ENCODE data around the gene AP2B1.
"Not testable (repeated sequence)": the region's sequence is repeated elsewhere in the genome, so short reads cannot be mapped to it uniquely, and the experiment has no call there.

AP2B1 gene

GRCh38 chr17:35553310-35553709 is 33.8 kb upstream of the AP2B1 start:
- H3K4me1 ChIP-seq (ENCODE audit: control insufficient read depth, low read depth, low read length), result no peaks in the 10 kb centered on the region
- no peak overlapping the region for H3K27ac ChIP-seq (ENCODE audit: low read length)
- no peak overlapping the region for H3K9ac ChIP-seq (ENCODE audit: low read length)
- H3K9me3 ChIP-seq (ENCODE audit: control insufficient read depth, low read depth, low read length), result no peaks in the 10 kb centered on the region
- no peak overlapping the region for H3K4me3 ChIP-seq (ENCODE audit: low read length)
- H3K36me3 ChIP-seq (ENCODE audit: control insufficient read depth, low read depth, low read length), result no peaks in the 10 kb centered on the region
- no peaks in the 10 kb centered on the region for H3K27me3 ChIP-seq (ENCODE audit: control insufficient read depth, insufficient read depth, low read length)

- H3K27me3 ChIP-seq (ENCODE audit: control insufficient read depth, insufficient read depth, low read length), result no peaks in the 10 kb centered on the region
- no peaks in the 10 kb centered on the region for H3K9me3 ChIP-seq (ENCODE audit: control insufficient read depth, low read depth, low read length)
- no peak overlapping the region for H3K4me3 ChIP-seq (ENCODE audit: low read length)
Observed at GRCh38 chr17:35554668-35555067, 32.5 kb upstream of the AP2B1 start.

DNA sequence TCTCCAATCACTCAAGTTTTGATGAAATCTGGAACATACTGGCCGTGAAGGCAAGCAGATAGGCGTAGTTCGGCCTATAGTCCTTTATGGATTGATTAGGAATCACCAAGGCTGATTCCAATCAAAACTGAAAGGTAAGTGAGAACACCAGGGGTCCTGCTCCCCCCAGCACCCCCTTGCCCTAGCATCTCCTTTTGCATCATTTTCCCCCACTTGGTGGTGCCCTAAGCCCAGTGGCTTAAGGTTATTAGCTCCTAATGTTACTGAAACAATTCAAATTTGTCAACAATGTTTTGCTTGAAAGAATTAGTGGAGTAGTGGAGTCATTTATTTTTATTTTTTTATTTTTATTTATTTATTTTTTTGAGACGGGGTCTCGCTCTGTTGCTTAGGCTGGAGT is 31.4 kb upstream of the AP2B1 start:
- H3K4me1 ChIP-seq (ENCODE audit: control insufficient read depth, low read depth, low read length), result no peaks in the 10 kb centered on the region

More at GRCh38 chr17:35554668-35555067, 32.5 kb upstream of the AP2B1 start:
- H3K27ac ChIP-seq (ENCODE audit: low read length), result no peak overlapping the region
- no peaks in the 10 kb centered on the region for H3K4me1 ChIP-seq (ENCODE audit: control insufficient read depth, low read depth, low read length)
- no peak overlapping the region for H3K9ac ChIP-seq (ENCODE audit: low read length)
- no peaks in the 10 kb centered on the region for H3K36me3 ChIP-seq (ENCODE audit: control insufficient read depth, low read depth, low read length)

DNA sequence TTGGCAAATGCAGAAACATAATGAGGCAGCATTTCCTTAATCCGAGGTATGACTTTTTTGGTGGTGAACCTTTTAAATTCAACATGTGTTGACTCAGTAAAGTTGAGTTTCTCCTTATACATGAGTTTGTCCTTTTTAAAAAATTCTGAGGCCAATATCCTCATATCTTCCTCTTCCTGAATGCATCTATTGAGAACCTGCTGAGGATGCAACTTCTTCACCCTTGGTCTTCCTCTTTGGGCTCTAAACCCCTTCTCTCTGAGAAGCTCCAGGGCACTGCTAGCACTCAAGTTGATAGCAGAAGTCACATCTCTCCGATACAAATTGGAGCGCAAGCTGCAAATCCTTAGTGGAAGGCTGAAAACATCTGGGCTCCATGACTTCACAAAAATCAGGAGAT is 29.8 kb upstream of the AP2B1 start:
- Histone ChIP-seq H3K27me3 (ENCODE audit: control insufficient read depth, insufficient read depth, low read length) (no peaks in the 10 kb centered on the region), H3K9ac (ENCODE audit: low read length) (no peak overlapping the region)

More for the DNA sequence above, 31.4 kb upstream of the AP2B1 start:
- H3K9me3 ChIP-seq (ENCODE audit: control insufficient read depth, low read depth, low read length), result no peaks in the 10 kb centered on the region
- no peaks in the 10 kb centered on the region for H3K36me3 ChIP-seq (ENCODE audit: control insufficient read depth, low read depth, low read length)
- no peak overlapping the region for H3K4me3 ChIP-seq (ENCODE audit: low read length)
- H3K27ac ChIP-seq (ENCODE audit: low read length), result no peak overlapping the region
- no peak overlapping the region for H3K9ac ChIP-seq (ENCODE audit: low read length)
- H3K27me3 ChIP-seq (ENCODE audit: control insufficient read depth, insufficient read depth, low read length), result no peaks in the 10 kb centered on the region

GRCh38 chr17:35559495-35560210 is 27.5 kb upstream of the AP2B1 start:
- no peaks in the 10 kb centered on the region for H3K4me1 ChIP-seq (ENCODE audit: control insufficient read depth, low read depth, low read length)
- no peak overlapping the region for H3K9ac ChIP-seq (ENCODE audit: low read length)
- H3K27ac ChIP-seq (ENCODE audit: low read length), result no peak overlapping the region

More for the DNA sequence above, 29.8 kb upstream of the AP2B1 start:
- Histone ChIP-seq H3K27ac (ENCODE audit: low read length) (no peak overlapping the region), H3K9me3 (ENCODE audit: control insufficient read depth, low read depth, low read length) (no peaks in the 10 kb centered on the region), H3K4me1 (ENCODE audit: control insufficient read depth, low read depth, low read length) (no peaks in the 10 kb centered on the region), H3K4me3 (ENCODE audit: low read length) (no peak overlapping the region), H3K36me3 (ENCODE audit: control insufficient read depth, low read depth, low read length) (no peaks in the 10 kb centered on the region)

DNA sequence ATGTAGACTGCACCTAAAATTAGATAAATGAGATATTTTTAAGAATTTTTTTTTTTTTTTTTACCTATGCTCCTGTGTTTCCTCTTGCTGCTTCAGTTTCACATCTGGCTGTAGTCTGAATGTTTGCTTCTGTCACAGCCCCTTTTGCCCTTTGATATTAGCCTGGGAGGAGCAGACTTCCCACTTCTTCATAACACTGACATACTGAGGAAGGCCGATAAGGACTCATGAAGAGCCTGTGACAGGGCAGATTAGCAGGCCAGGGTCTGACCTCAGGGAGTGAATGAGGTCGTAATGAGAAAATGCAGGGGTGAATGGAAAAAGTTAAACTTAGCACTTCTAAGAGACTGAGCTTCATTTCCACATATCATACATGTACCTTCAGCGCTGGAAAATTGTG is 26.4 kb upstream of the AP2B1 start, which contains the start of gene SLFN14:
TSS of gene SLFN14 (minus strand) at position 117 of the 400 bp plus-strand sequence. CDS start 2,757 bp downstream, outside the sequence.
- H3K27me3 ChIP-seq (ENCODE audit: control insufficient read depth, insufficient read depth, low read length), result peaks cover 21% of the 10 kb centered on the region
- H3K9me3 ChIP-seq (ENCODE audit: control insufficient read depth, low read depth, low read length), result no peaks in the 10 kb centered on the region
- no peak within 1 kb of the TSS for H3K9ac ChIP-seq (ENCODE audit: low read length)

More at GRCh38 chr17:35559495-35560210, 27.5 kb upstream of the AP2B1 start:
- Histone ChIP-seq H3K27me3 (ENCODE audit: control insufficient read depth, insufficient read depth, low read length) (peaks cover 11% of the 10 kb centered on the region), H3K4me3 (ENCODE audit: low read length) (no peak overlapping the region), H3K9me3 (ENCODE audit: control insufficient read depth, low read depth, low read length) (no peaks in the 10 kb centered on the region), H3K36me3 (ENCODE audit: control insufficient read depth, low read depth, low read length) (no peaks in the 10 kb centered on the region)

DNA sequence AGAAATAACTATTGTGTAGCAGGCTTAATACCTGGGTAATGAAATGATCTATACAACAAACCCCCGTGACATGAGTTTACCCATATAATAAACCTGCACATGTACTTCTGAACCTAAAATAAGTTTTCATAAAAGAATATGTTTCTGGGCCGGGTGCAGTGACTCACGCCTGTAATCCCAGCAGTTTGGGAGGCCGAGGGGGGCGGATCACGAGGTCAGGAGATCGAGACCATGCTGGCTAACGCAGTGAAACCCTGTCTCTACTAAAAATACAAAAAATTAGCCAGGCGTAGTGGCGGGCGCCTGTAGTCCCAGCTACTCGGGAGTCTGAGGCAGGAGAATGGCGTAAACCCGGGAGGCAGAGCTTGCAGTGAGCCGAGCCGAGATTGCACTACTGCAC is 23.9 kb upstream of the AP2B1 start:
- not testable (repeated sequence) for H3K36me3 ChIP-seq (ENCODE audit: control insufficient read depth, low read depth, low read length); H3K4me3 ChIP-seq (ENCODE audit: low read length); H3K27ac ChIP-seq (ENCODE audit: low read length); H3K9ac ChIP-seq (ENCODE audit: low read length); H3K4me1 ChIP-seq (ENCODE audit: control insufficient read depth, low read depth, low read length); H3K9me3 ChIP-seq (ENCODE audit: control insufficient read depth, low read depth, low read length)
- H3K27me3 ChIP-seq (ENCODE audit: control insufficient read depth, insufficient read depth, low read length), result peaks cover 25% of the 10 kb centered on the region

More for the DNA sequence above, 26.4 kb upstream of the AP2B1 start, which contains the start of gene SLFN14:
- H3K4me3 ChIP-seq (ENCODE audit: low read length), result no peak within 1 kb of the TSS
- H3K27ac ChIP-seq (ENCODE audit: low read length), result no peak within 1 kb of the TSS
- no peaks in the 10 kb centered on the region for H3K36me3 ChIP-seq (ENCODE audit: control insufficient read depth, low read depth, low read length)
- H3K4me1 ChIP-seq (ENCODE audit: control insufficient read depth, low read depth, low read length), result no peaks in the 10 kb centered on the region

DNA sequence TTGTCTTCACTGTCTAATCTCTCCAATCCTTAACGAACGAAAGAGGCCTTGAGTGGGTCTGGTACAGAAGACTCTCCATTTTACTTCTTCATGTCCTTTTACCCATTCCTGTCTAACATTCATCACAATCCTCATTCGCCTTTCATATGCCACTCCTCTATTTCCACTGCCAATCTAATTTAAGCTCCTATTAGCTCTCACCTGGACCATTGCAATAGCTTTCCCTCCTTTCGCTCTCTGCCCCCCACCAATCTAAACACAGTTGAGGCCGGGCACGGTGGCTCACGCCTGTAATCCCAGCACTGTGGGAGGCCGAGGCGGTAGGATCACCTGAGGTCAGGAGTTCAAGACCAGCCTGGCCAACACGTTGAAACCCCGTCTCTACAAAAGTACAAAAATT is 20.2 kb upstream of the AP2B1 start:
- no peaks in the 10 kb centered on the region for H3K36me3 ChIP-seq (ENCODE audit: control insufficient read depth, low read depth, low read length)
- peaks cover 25% of the 10 kb centered on the region for H3K27me3 ChIP-seq (ENCODE audit: control insufficient read depth, insufficient read depth, low read length)
- H3K9me3 ChIP-seq (ENCODE audit: control insufficient read depth, low read depth, low read length), result no peaks in the 10 kb centered on the region
- no peak overlapping the region for H3K9ac ChIP-seq (ENCODE audit: low read length)
- peak overlapping the region; percentile 90 for H3K4me3 ChIP-seq (ENCODE audit: low read length)
- no peaks in the 10 kb centered on the region for H3K4me1 ChIP-seq (ENCODE audit: control insufficient read depth, low read depth, low read length)
- no peak overlapping the region for H3K27ac ChIP-seq (ENCODE audit: low read length)

- H3K36me3 ChIP-seq (ENCODE audit: control insufficient read depth, low read depth, low read length), result peaks cover 2% of the 10 kb centered on the region
- H3K27ac ChIP-seq (ENCODE audit: low read length), result peak overlapping the region; percentile 25
- H3K27me3 ChIP-seq (ENCODE audit: control insufficient read depth, insufficient read depth, low read length), result peaks cover 25% of the 10 kb centered on the region
- H3K9me3 ChIP-seq (ENCODE audit: control insufficient read depth, low read depth, low read length), result no peaks in the 10 kb centered on the region
- no peaks in the 10 kb centered on the region for H3K4me1 ChIP-seq (ENCODE audit: control insufficient read depth, low read depth, low read length)
- H3K4me3 ChIP-seq (ENCODE audit: low read length), result peak overlapping the region; percentile 90
- peak overlapping the region; percentile 84 for H3K9ac ChIP-seq (ENCODE audit: low read length)
Observed at GRCh38 chr17:35568561-35568960, 18.6 kb upstream of the AP2B1 start.

GRCh38 chr17:35569405-35569804 is 17.7 kb upstream of the AP2B1 start:
- no peaks in the 10 kb centered on the region for H3K9me3 ChIP-seq (ENCODE audit: control insufficient read depth, low read depth, low read length)
- peaks cover 16% of the 10 kb centered on the region for H3K27me3 ChIP-seq (ENCODE audit: control insufficient read depth, insufficient read depth, low read length)
- H3K27ac ChIP-seq (ENCODE audit: low read length), result no peak overlapping the region
- H3K36me3 ChIP-seq (ENCODE audit: control insufficient read depth, low read depth, low read length), result peaks cover 6% of the 10 kb centered on the region
- no peaks in the 10 kb centered on the region for H3K4me1 ChIP-seq (ENCODE audit: control insufficient read depth, low read depth, low read length)
- peak overlapping the region; percentile 84 for H3K9ac ChIP-seq (ENCODE audit: low read length)
- no peak overlapping the region for H3K4me3 ChIP-seq (ENCODE audit: low read length)

DNA sequence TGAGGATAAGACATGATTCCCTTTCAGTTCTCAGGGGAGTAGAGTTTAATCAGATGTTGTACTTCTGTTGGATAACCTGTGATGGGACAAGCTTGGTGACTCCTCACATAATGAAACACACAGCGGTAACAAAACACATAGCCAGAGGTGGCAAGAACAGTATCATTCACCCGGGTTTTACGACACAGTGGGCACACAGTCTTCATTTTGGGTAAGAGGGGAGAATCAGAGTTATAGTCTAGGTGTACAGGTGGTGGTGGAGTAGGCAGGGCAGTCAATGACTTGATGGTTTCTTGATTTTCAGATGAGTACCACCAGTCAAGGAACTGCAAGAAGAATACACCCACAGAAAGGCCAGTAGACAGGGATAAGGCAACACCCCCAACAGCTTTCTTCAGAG is 11.4 kb upstream of the AP2B1 start:
- Histone ChIP-seq H3K36me3 (ENCODE audit: control insufficient read depth, low read depth, low read length) (peaks cover 10% of the 10 kb centered on the region), H3K27ac (ENCODE audit: low read length) (no peak overlapping the region), H3K4me3 (ENCODE audit: low read length) (no peak overlapping the region), H3K9ac (ENCODE audit: low read length) (no peak overlapping the region), H3K9me3 (ENCODE audit: control insufficient read depth, low read depth, low read length) (no peaks in the 10 kb centered on the region), H3K27me3 (ENCODE audit: control insufficient read depth, insufficient read depth, low read length) (no peaks in the 10 kb centered on the region), H3K4me1 (ENCODE audit: control insufficient read depth, low read depth, low read length) (peaks cover 4% of the 10 kb centered on the region)

DNA sequence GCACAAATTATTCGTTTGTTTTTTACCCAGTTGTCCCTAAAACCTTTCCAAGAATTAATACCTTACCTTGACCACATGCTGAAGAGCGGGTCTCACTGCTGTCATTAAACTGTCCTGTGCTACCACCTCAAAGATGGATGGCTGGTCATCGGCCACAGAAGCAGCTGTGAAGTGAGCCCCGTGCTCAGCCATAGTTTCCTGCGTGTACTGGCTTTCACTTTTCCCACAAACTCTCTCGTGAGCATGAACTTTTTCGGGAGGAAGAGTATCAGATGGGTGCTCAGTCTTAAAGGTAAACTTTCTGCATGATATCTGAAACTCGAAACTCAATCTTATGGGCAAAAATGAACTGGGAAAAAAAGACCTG is 9.3 kb upstream of the AP2B1 start:
- H3K4me1 ChIP-seq (ENCODE audit: control insufficient read depth, low read depth, low read length), result peaks cover 4% of the 10 kb centered on the region
- H3K36me3 ChIP-seq (ENCODE audit: control insufficient read depth, low read depth, low read length), result peaks cover 10% of the 10 kb centered on the region
- no peaks in the 10 kb centered on the region for H3K9me3 ChIP-seq (ENCODE audit: control insufficient read depth, low read depth, low read length)
- peak overlapping the region; percentile 92 for H3K9ac ChIP-seq (ENCODE audit: low read length)
- peak overlapping the region; percentile 94 for H3K4me3 ChIP-seq (ENCODE audit: low read length)
- H3K27ac ChIP-seq (ENCODE audit: low read length), result no peak overlapping the region
- no peaks in the 10 kb centered on the region for H3K27me3 ChIP-seq (ENCODE audit: control insufficient read depth, insufficient read depth, low read length)
